Measurements from ENCODE around the gene GRHL1. TPM values are rescaled to one million over a fixed set of nuclear protein-coding genes. Genes with fewer than 3 reads are reported as not detected.

GRHL1 gene
- total RNA-seq, 4 donors from 2014 or later: 1.3 to 6.6 (median 1.5) TPM; not detected in 1

DNA sequence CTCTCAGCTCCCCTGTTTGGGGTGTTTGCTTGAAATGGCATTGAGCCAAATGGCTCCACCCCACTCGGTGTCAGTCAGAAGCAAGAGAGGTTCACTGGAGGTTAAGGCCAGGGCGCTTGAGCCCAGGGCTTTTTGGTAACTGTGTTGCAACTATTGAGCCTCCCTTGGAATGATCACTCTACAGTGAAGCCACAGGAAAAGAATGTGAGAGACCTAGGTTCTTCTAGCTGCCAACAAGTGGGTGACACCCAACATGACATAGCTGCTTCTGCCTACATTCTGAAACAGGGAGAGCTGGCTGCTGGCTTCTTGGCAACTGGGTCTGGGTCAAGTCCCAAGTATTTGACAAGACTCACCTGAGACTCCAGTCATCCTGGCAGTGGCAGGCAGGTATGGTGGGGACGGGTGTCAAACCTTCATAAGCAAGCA lies 7.1 kb upstream of the GRHL1 start:
- H3K36me3 ChIP-seq: no peaks in the 10 kb centered on the region
- no peak overlapping the region for H3K4me3 ChIP-seq
- no peaks in the 10 kb centered on the region for H3K27me3 ChIP-seq
- H3K9me3 ChIP-seq: no peaks in the 10 kb centered on the region
- TF ChIP-seq, protein P1, sequence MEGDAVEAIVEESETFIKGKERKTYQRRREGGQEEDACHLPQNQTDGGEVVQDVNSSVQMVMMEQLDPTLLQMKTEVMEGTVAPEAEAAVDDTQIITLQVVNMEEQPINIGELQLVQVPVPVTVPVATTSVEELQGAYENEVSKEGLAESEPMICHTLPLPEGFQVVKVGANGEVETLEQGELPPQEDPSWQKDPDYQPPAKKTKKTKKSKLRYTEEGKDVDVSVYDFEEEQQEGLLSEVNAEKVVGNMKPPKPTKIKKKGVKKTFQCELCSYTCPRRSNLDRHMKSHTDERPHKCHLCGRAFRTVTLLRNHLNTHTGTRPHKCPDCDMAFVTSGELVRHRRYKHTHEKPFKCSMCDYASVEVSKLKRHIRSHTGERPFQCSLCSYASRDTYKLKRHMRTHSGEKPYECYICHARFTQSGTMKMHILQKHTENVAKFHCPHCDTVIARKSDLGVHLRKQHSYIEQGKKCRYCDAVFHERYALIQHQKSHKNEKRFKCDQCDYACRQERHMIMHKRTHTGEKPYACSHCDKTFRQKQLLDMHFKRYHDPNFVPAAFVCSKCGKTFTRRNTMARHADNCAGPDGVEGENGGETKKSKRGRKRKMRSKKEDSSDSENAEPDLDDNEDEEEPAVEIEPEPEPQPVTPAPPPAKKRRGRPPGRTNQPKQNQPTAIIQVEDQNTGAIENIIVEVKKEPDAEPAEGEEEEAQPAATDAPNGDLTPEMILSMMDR (IDR thresholded peaks at IDR 0.05): no peak
- no peak for TF ChIP-seq POLR2A (IDR thresholded peaks at IDR 0.05)
- no peak for DNase-seq
- H3K27ac ChIP-seq: no peak overlapping the region
- H3K4me1 ChIP-seq: no peaks in the 10 kb centered on the region

DNA sequence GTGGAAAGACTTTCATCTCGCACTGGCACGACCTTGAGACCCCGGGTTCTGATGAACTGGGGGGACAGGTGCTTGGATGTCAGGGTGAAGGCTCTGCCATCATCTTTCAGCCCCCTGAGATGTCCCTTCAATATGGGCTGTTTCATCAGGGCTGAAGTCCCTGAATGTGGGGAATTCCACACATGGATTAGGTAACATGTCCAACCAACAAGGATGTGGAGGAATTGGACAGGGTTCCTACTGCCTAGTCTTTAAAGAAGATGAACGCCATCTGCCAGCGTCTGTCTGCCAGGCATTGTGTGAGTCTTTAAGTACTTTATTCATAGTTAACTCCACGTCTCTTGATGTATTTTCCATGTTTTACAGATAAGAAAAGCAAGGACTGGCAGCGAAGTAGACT lies 5.9 kb upstream of the GRHL1 start:
- Histone ChIP-seq H3K9me3 (no peaks in the 10 kb centered on the region), H3K27me3 (peaks cover 0 to 4% of the 10 kb centered on the region in 2 donors), H3K36me3 (no peaks in the 10 kb centered on the region), H3K4me1 (peaks cover 0 to 3% (median under 1%) of the 10 kb centered on the region in 4 donors), H3K4me3 (no peak overlapping the region), H3K27ac (no peak overlapping the region)
- no peak for DNase-seq
- TF ChIP-seq, protein P1 (IDR thresholded peaks at IDR 0.05): no peak
- TF ChIP-seq POLR2A (IDR thresholded peaks at IDR 0.05): no peak

DNA sequence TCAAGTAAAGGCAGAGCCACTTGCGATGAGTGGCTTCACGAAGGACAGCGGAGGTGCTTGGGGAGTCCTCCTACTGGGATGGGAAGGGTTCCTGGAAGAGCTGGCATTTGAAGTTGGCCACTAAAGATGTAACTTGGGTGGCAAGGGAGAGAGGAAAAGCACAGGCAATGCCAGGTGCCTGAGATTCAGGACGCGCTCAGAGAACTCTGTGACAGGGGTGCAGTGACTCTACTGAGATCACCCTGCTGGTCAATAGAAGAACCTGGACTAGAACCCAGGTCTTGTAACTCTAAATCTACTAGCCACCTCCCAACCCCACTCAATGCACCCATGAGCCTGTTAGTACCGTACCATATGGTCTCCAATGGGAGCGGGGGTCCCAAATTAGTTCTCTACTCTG lies 5.4 kb upstream of the GRHL1 start:
- no peaks in the 10 kb centered on the region for H3K9me3 ChIP-seq
- no peak overlapping the region for H3K4me3 ChIP-seq
- TF ChIP-seq, protein P1 (IDR thresholded peaks at IDR 0.05): no peak
- DNase-seq: no peak
- H3K27me3 ChIP-seq: peaks cover 0 to 6% of the 10 kb centered on the region in 2 donors
- peaks cover 0 to 8% (median 2%) of the 10 kb centered on the region in 4 donors for H3K4me1 ChIP-seq
- no peak overlapping the region for H3K27ac ChIP-seq
- H3K36me3 ChIP-seq: no peaks in the 10 kb centered on the region

DNA sequence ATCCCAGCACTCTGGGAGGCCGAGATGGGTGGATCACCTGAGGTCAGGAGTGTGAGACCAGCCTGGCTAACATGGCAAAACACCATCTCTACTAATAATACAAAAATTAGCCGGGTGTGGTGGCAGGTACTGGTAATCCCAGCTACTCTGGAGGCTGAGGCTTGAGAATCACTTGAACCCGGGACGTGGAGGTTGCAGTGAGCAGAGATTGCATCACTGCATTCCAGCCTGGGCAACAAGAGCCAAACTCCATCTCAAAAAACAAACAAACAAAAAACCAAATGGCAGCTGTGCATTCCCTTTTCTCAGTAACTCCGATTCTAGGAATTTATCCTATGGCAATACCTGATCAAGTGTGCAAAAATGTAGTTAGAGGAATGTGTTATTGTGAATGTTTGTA lies 4.7 kb upstream of the GRHL1 start:
- TF ChIP-seq POLR2A (IDR thresholded peaks at IDR 0.05): no peak
- TF ChIP-seq, protein P1 (IDR thresholded peaks at IDR 0.05): no peak
- H3K27ac ChIP-seq: no peak overlapping the region
- no peak for DNase-seq

DNA sequence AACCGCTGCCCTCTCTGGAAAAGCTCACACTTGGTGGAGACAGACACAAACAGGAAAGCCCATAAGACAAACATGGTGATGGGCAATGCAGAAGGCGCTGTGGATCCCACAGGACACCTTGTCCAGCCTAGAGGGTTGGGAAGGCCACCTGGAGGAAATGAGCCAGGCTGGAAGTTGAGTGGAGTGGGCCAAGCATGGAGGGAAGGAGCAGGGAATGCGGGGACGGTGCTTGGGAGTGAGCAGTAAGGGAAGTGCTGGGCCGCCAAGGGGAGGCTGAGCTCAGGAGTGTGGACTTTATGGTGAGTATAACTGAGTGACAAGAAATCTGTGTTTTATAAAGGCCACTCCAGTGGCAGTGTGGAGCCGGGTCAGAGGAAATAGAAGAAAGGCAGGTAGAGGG lies 2.8 kb upstream of the GRHL1 start:
- Histone ChIP-seq H3K4me1 (peaks cover 0 to 13% (median 4%) of the 10 kb centered on the region in 4 donors), H3K36me3 (no peaks in the 10 kb centered on the region), H3K27me3 (peaks cover 0 to 6% of the 10 kb centered on the region in 2 donors), H3K4me3 (no peak overlapping the region), H3K27ac (no peak overlapping the region), H3K9me3 (no peaks in the 10 kb centered on the region)
- TF ChIP-seq, protein P1 (IDR thresholded peaks at IDR 0.05): no peak
- DNase-seq: no peak

More for the DNA sequence above, 4.7 kb upstream of the GRHL1 start:
- Histone ChIP-seq H3K36me3 (no peaks in the 10 kb centered on the region), H3K4me1 (peaks cover 0 to 8% (median 2%) of the 10 kb centered on the region in 4 donors), H3K4me3 (no peak overlapping the region), H3K27me3 (peaks cover 0 to 6% of the 10 kb centered on the region in 2 donors), H3K9me3 (no peaks in the 10 kb centered on the region)
